Transverse colon (tissue), 4 donors: ENCODE results near the gene SLC7A1. TPM values are rescaled to one million over a fixed set of nuclear protein-coding genes. Genes with fewer than 3 reads are reported as not detected.

Experiments used
- DNase-seq: peaks from one replicate; pipeline ENCODE4 v3.0.0-alpha.2; 2019
- H3K27ac ChIP-seq, 4 donors: fragments of 200-600 bp; sonication (generic); 2 replicates each; pipeline ENCODE4 v1.5.1; 2016 to 2018; ENCODE audit warnings: inconsistent platforms in 4 of 4
- H3K27me3 ChIP-seq: fragments of 200-600 bp; sonication (generic); 2 replicates; pipeline ENCODE4 v1.5.1; 2017; ENCODE audit warnings: inconsistent platforms
- H3K36me3 ChIP-seq, 4 donors: fragments of 200-600 bp; sonication (generic); 2 replicates each; pipeline ENCODE4 v1.5.1; 2017 to 2019; ENCODE audit warnings: inconsistent platforms in 4 of 4
- H3K4me1 ChIP-seq, 4 donors: fragments of 200-600 bp; sonication (generic); 2 replicates each; pipeline ENCODE4 v1.5.1; 2017 to 2020; ENCODE audit warnings: inconsistent platforms in 4 of 4
- H3K4me3 ChIP-seq, 4 donors: fragments of 200-600 bp; sonication (generic); 1 replicate in 1 of 4; 2 replicates in 3 of 4; pipeline versions ENCODE4 v1.5.1 to v1.6.1; 2017 to 2019; ENCODE audit warnings: inconsistent platforms in 4 of 4
- H3K9me3 ChIP-seq, 2 donors: fragments of 200-600 bp; sonication (generic); 2 replicates each; pipeline ENCODE4 v1.5.1; 2017 to 2019; ENCODE audit warnings: inconsistent platforms in 2 of 2
- EP300 ChIP-seq: sonication (generic); formaldehyde crosslinking; IDR thresholded peaks from one replicate; pipeline ENCODE4 v1.6.1; 2017; ENCODE audit warnings: antibody characterized with exemption, low read depth
- POLR2A ChIP-seq: fragments of 450-650 bp; IDR thresholded peaks from one replicate; pipeline ENCODE4 v1.6.1; 2016; ENCODE audit warnings: antibody characterized with exemption, mild to moderate bottlenecking, moderate library complexity
- POLR2AphosphoS5 ChIP-seq, 3 donors: sonication (generic); formaldehyde crosslinking; IDR thresholded peaks; one replicate each; pipeline ENCODE4 v1.6.1; 2016; ENCODE audit warnings: antibody characterized with exemption in 3 of 3
- WGBS, 2 donors: methylation state at CpG; one replicate each; pipeline ENCODE4 v1.1.5; 2018; ENCODE audit warnings: low coverage in 1 of 2; 5-methylcytosine and 5-hydroxymethylcytosine counted together
- in situ Hi-C, 4 donors: fragments of 200-750 bp; cut with MboI; loops; one replicate each; pipeline versions ENCODE4 v1.15.0 to v1.15.1; 2017; ENCODE audit warnings: low sequenced_read_pairs in 3 of 4, low pct_ligation_motif_present in 1 of 4, low pct_unique_long_range_greater_than_20kb in 1 of 4
- intact Hi-C: fragments of 100-400 bp; cut with DNase I; formaldehyde crosslinking; loops from one replicate; pipeline ENCODE4 v1.15.1; 2023; ENCODE audit warnings: low total_unique reads
- total RNA-seq, 4 donors: library from RNA; depleted of rRNA; stranded (reverse); fragments of >200 nt; gene quantifications; one replicate each; pipeline ENCODE4 v1.1.0, GENCODE V29; 2016
- TF ChIP-seq, protein P1 (sequence below), 5 experiments: fragments of 200-600 bp in 3 of 5; fragments of 450-650 bp in 2 of 5; sonication (generic) in 3 of 5; IDR thresholded peaks; 1 replicate in 2 of 5; 2 replicates in 3 of 5; pipeline ENCODE4 v1.5.1; 2016 to 2017; ENCODE audit warnings: antibody characterized with exemption in 5 of 5, inconsistent platforms in 3 of 5, mild to moderate bottlenecking in 2 of 5, moderate library complexity in 1 of 5

The SLC7A1 gene
- total RNA-seq, 4 donors from 2014 or later: 10.8 to 21.4 (median 17.9) TPM

DNA sequence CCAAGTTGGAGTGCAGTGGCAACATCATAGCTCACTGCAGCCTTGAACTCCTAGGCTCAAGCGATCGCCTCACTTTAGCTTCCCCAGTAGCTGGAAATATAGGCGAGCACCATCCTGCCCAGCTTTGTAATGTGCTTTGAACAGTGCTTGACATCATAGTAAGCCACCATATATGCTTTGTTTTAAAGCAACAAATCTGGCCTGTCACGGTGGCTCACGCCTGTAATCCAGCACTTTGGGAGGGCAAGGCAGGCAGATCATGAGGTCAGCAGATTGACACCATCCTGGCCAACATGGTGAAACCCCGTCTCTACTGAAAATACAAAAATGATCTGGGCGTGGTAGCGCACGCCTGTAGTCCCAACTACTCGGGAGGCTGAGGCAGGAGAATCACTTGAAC lies 1.8 kb upstream of the SLC7A1 start:
- WGBS, 2 donors: 92% methylated on average over 10 of the region's 10 CpGs; no CpG with 5 or more reads in 1 of the 2 donors
- H3K9me3 ChIP-seq: no peaks in the 10 kb centered on the region
- intact Hi-C loops (loop anchor here (10.0 kb wide), 3 partner anchors 82 to 518 kb away; partner anchors contain the start of gene UBL3), in situ Hi-C loops (no loop called here)
- H3K4me1 ChIP-seq: peaks cover 3 to 14% (median 11%) of the 10 kb centered on the region in 4 donors
- no peaks in the 10 kb centered on the region for H3K27me3 ChIP-seq
- H3K36me3 ChIP-seq: no peaks in the 10 kb centered on the region
- TF ChIP-seq, protein P1, sequence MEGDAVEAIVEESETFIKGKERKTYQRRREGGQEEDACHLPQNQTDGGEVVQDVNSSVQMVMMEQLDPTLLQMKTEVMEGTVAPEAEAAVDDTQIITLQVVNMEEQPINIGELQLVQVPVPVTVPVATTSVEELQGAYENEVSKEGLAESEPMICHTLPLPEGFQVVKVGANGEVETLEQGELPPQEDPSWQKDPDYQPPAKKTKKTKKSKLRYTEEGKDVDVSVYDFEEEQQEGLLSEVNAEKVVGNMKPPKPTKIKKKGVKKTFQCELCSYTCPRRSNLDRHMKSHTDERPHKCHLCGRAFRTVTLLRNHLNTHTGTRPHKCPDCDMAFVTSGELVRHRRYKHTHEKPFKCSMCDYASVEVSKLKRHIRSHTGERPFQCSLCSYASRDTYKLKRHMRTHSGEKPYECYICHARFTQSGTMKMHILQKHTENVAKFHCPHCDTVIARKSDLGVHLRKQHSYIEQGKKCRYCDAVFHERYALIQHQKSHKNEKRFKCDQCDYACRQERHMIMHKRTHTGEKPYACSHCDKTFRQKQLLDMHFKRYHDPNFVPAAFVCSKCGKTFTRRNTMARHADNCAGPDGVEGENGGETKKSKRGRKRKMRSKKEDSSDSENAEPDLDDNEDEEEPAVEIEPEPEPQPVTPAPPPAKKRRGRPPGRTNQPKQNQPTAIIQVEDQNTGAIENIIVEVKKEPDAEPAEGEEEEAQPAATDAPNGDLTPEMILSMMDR (IDR thresholded peaks at IDR 0.05): no peak
- no peak for TF ChIP-seq EP300
- TF ChIP-seq POLR2AphosphoS5 (IDR thresholded peaks at IDR 0.05): no peak
- no peak overlapping the region for H3K4me3 ChIP-seq
- H3K27ac ChIP-seq: no peak overlapping the region
- DNase-seq: no peak

DNA sequence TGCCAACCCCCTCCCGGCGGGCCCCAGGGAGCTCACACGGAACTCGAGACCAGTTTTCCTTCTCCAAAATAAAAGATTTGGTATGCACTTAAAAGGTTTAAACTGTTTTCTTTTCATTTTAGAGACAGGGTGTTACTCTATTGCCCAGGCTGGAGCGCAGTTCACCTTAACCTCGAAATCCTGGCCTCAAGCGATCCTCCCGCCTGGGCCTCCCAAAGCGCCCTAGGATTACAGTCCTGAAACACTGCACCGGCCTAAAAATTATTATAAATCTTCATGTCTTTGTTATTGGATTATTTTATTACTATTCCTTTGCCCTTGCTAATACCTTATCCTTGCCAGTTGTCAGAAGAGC lies 553 bp upstream of the SLC7A1 start:
- in situ Hi-C loops: no loop called here

GRCh38 chr13:29594710-29595379 lies 643 bp downstream of the SLC7A1 start:
- no peaks in the 10 kb centered on the region for H3K9me3 ChIP-seq
- H3K36me3 ChIP-seq: no peaks in the 10 kb centered on the region
- H3K27ac ChIP-seq: peak overlapping the region; percentile 91 to 97 (median 95)
- peaks cover 3 to 19% (median 11%) of the 10 kb centered on the region in 4 donors for H3K4me1 ChIP-seq
- intact Hi-C loops: loop anchor here (10.0 kb wide), 3 partner anchors 80 to 520 kb away; partner anchors contain the start of gene UBL3
- TF ChIP-seq POLR2AphosphoS5 (IDR thresholded peaks at IDR 0.05): peak in 1 of 3 donors; percentile 10
- TF ChIP-seq, protein P1 (IDR thresholded peaks at IDR 0.05): no peak
- peak; percentile 65 for DNase-seq
- in situ Hi-C loops: no loop called here
- 4% methylated on average over 26 of the region's 75 CpGs; no CpG with 5 or more reads in 1 of the 2 donors for WGBS, 2 donors
- H3K4me3 ChIP-seq: peak overlapping the region; percentile 83 to 98 (median 94)
- no peaks in the 10 kb centered on the region for H3K27me3 ChIP-seq

More for the DNA sequence above, 553 bp upstream of the SLC7A1 start:
- H3K27ac ChIP-seq: peak overlapping the region; percentile 91 to 97 (median 95)
- peak overlapping the region; percentile 10 to 98 (median 89) for H3K4me3 ChIP-seq
- 44 to 55% methylated on average over 6 to 10 of the region's 10 CpGs for WGBS, 2 donors
- H3K9me3 ChIP-seq: no peaks in the 10 kb centered on the region
- intact Hi-C loops: loop anchor here (10.0 kb wide), 3 partner anchors 81 to 519 kb away; partner anchors contain the start of gene UBL3
- H3K4me1 ChIP-seq: peaks cover 3 to 19% (median 11%) of the 10 kb centered on the region in 4 donors
- DNase-seq: no peak
- TF ChIP-seq POLR2A: no peak
- TF ChIP-seq, protein P1 (IDR thresholded peaks at IDR 0.05): peak in 1 of 5 experiments; percentile 14
- no peak for TF ChIP-seq EP300
- no peak for TF ChIP-seq POLR2AphosphoS5 (IDR thresholded peaks at IDR 0.05)
- H3K36me3 ChIP-seq: no peaks in the 10 kb centered on the region
- H3K27me3 ChIP-seq: no peaks in the 10 kb centered on the region

DNA sequence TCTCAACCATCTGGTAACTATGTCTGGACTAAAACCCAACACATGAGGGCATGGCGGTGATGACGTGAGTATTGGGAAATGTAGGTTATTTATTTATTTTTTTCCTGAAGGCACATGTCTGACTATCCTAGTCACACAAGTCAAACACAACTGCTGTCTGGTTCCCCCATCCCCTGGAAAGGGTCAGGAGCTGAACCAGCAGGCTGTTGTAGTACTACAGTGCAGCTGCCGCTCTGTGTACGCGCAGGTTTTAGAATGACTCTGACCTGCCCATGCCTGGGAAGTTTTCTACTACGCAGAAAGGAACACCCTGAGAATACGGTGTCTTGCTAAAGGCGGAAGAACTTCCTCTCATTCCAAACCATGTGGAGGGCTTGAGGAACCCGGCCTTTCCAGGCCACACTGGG lies 1.2 kb downstream of the SLC7A1 start:
- H3K27ac ChIP-seq: peak overlapping the region; percentile 91 to 97 (median 95)
- peak; percentile 47 for TF ChIP-seq POLR2A
- no peak for TF ChIP-seq EP300
- peak in 2 of 3 donors; percentile 37 to 44 for TF ChIP-seq POLR2AphosphoS5 (IDR thresholded peaks at IDR 0.05)
- DNase-seq: peak; percentile 60
- no peaks in the 10 kb centered on the region for H3K27me3 ChIP-seq
- intact Hi-C loops: loop anchor here (10.0 kb wide), 3 partner anchors 80 to 520 kb away; partner anchors contain the start of gene UBL3
- 8 to 13% methylated on average over 2 to 9 of the region's 9 CpGs for WGBS, 2 donors
- in situ Hi-C loops: no loop called here
- no peaks in the 10 kb centered on the region for H3K36me3 ChIP-seq
- H3K4me3 ChIP-seq: peak overlapping the region; percentile 83 to 98 (median 94)
- peaks cover 3 to 19% (median 11%) of the 10 kb centered on the region in 4 donors for H3K4me1 ChIP-seq
- no peaks in the 10 kb centered on the region for H3K9me3 ChIP-seq
